ENCODE data around the gene RAB23.

DNA sequence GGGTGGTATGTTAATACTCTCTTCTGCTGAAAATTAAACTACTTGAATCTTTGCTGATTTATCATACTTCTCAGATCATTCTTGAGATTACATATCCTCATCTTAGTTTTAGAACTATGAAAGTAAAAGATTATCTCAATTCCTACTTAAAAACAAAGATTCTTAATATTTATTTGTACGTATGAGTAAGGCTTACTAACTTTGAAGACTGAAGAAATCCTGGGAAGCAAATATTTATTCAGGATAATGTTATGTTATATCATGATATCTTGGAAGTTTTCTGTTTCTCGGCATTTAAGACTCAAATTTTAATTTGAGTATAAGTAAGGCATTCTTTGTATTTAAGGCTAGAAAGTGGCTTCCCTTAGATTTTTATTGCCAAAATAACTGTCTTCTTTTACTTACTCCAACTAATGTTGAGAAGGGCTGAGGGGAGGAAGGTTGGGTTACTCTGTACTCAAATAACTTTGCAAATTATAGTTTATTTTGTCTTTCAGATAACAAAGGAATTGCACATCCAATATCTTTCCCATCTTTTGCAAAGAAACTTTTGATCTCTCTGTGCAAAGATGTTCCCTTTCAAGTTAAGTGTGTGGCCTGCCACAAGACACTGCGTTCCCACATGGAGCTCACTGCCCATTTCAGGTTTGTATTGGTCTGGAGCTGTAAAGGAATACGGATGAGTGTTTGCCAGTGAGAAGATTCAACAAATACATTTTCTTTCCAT is 80.5 kb downstream of the RAB23 start:
- TF ChIP-seq, protein P1, sequence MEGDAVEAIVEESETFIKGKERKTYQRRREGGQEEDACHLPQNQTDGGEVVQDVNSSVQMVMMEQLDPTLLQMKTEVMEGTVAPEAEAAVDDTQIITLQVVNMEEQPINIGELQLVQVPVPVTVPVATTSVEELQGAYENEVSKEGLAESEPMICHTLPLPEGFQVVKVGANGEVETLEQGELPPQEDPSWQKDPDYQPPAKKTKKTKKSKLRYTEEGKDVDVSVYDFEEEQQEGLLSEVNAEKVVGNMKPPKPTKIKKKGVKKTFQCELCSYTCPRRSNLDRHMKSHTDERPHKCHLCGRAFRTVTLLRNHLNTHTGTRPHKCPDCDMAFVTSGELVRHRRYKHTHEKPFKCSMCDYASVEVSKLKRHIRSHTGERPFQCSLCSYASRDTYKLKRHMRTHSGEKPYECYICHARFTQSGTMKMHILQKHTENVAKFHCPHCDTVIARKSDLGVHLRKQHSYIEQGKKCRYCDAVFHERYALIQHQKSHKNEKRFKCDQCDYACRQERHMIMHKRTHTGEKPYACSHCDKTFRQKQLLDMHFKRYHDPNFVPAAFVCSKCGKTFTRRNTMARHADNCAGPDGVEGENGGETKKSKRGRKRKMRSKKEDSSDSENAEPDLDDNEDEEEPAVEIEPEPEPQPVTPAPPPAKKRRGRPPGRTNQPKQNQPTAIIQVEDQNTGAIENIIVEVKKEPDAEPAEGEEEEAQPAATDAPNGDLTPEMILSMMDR (IDR thresholded peaks at IDR 0.05): no peak
- no peak for TF ChIP-seq POLR2A (IDR thresholded peaks at IDR 0.05)

Measured in uterus (tissue), 2 donors.